Measurements from ENCODE around the gene TNFRSF4. TPM values are rescaled to one million over a fixed set of nuclear protein-coding genes. Genes with fewer than 3 reads are reported as not detected.

TNFRSF4 gene
- total and polyA plus RNA-seq, 10 of the 15 experiments (the other 5 are each of a cell fraction or from before 2014, with no cell fraction given): 0.05 to 7.3 (median 2.5) TPM; not detected in 1

GRCh38 chr1:1210726-1211540 lies 3.0 kb downstream of the TNFRSF4 start (continued):
- TF ChIP-seq USF1 (IDR thresholded peaks at IDR 0.05; ENCODE audit: borderline replicate concordance, extremely low read length, insufficient read depth, low read depth, low read length): no peak
- no peak for TF ChIP-seq WRNIP1 (IDR thresholded peaks at IDR 0.05; ENCODE audit: borderline replicate concordance, low read depth, low read length)
- TF ChIP-seq, protein P1, sequence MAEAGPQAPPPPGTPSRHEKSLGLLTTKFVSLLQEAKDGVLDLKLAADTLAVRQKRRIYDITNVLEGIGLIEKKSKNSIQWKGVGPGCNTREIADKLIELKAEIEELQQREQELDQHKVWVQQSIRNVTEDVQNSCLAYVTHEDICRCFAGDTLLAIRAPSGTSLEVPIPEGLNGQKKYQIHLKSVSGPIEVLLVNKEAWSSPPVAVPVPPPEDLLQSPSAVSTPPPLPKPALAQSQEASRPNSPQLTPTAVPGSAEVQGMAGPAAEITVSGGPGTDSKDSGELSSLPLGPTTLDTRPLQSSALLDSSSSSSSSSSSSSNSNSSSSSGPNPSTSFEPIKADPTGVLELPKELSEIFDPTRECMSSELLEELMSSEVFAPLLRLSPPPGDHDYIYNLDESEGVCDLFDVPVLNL (IDR thresholded peaks at IDR 0.05; ENCODE audit: low read depth, low read length): no peak
- TF ChIP-seq, protein P2, sequence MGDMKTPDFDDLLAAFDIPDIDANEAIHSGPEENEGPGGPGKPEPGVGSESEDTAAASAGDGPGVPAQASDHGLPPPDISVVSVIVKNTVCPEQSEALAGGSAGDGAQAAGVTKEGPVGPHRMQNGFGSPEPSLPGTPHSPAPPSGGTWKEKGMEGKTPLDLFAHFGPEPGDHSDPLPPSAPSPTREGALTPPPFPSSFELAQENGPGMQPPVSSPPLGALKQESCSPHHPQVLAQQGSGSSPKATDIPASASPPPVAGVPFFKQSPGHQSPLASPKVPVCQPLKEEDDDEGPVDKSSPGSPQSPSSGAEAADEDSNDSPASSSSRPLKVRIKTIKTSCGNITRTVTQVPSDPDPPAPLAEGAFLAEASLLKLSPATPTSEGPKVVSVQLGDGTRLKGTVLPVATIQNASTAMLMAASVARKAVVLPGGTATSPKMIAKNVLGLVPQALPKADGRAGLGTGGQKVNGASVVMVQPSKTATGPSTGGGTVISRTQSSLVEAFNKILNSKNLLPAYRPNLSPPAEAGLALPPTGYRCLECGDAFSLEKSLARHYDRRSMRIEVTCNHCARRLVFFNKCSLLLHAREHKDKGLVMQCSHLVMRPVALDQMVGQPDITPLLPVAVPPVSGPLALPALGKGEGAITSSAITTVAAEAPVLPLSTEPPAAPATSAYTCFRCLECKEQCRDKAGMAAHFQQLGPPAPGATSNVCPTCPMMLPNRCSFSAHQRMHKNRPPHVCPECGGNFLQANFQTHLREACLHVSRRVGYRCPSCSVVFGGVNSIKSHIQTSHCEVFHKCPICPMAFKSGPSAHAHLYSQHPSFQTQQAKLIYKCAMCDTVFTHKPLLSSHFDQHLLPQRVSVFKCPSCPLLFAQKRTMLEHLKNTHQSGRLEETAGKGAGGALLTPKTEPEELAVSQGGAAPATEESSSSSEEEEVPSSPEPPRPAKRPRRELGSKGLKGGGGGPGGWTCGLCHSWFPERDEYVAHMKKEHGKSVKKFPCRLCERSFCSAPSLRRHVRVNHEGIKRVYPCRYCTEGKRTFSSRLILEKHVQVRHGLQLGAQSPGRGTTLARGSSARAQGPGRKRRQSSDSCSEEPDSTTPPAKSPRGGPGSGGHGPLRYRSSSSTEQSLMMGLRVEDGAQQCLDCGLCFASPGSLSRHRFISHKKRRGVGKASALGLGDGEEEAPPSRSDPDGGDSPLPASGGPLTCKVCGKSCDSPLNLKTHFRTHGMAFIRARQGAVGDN (IDR thresholded peaks at IDR 0.05): no peak
- TF ChIP-seq ZNF24 (IDR thresholded peaks at IDR 0.05): no peak
- TF ChIP-seq PAX5 (IDR thresholded peaks at IDR 0.05; ENCODE audit: borderline replicate concordance, low read depth, low read length): no peak
- no peak for TF ChIP-seq TCF12 (IDR thresholded peaks at IDR 0.05; ENCODE audit: low read depth, low read length)
- TF ChIP-seq KAT2A (conservative IDR thresholded peaks at IDR 0.05; ENCODE audit: control insufficient read depth, low read depth, low read length): no peak
- TF ChIP-seq FOXK2 (IDR thresholded peaks at IDR 0.05): no peak
- no peak for TF ChIP-seq HSF1 (IDR thresholded peaks at IDR 0.05; ENCODE audit: low read depth, low read length)
- TF ChIP-seq ZZZ3 (IDR thresholded peaks at IDR 0.05; ENCODE audit: control insufficient read depth, insufficient read length, low read depth): no peak
- no peak for TF ChIP-seq BCLAF1 (IDR thresholded peaks at IDR 0.05)
